KOPT-K1 (cell line): Measurements from ENCODE around the gene TTYH2.
"Not testable (repeated sequence)": the region's sequence is repeated elsewhere in the genome, so short reads cannot be mapped to it uniquely, and the experiment has no call there.

Experiments
- H3K27ac ChIP-seq: fragments of 200-600 bp; sonication (generic); 2 replicates; pipeline ENCODE4 v1.5.1; 2016; ENCODE audit warnings: antibody characterized with exemption, mild to moderate bottlenecking, low read depth, low read length; ENCODE audit not compliant: poor library complexity, severe bottlenecking
- H3K36me3 ChIP-seq: fragments of 200-600 bp; sonication (generic); 2 replicates; pipeline ENCODE4 v1.5.1; 2017; ENCODE audit warnings: antibody characterized with exemption, mild to moderate bottlenecking, low read length, moderate library complexity; ENCODE audit not compliant: insufficient read depth
- H3K9me3 ChIP-seq: fragments of 200-600 bp; sonication (generic); 2 replicates; pipeline ENCODE4 v1.5.1; 2017; ENCODE audit warnings: antibody characterized with exemption, low read length, mild to moderate bottlenecking; ENCODE audit not compliant: insufficient read depth, poor library complexity, severe bottlenecking

Gene TTYH2

DNA sequence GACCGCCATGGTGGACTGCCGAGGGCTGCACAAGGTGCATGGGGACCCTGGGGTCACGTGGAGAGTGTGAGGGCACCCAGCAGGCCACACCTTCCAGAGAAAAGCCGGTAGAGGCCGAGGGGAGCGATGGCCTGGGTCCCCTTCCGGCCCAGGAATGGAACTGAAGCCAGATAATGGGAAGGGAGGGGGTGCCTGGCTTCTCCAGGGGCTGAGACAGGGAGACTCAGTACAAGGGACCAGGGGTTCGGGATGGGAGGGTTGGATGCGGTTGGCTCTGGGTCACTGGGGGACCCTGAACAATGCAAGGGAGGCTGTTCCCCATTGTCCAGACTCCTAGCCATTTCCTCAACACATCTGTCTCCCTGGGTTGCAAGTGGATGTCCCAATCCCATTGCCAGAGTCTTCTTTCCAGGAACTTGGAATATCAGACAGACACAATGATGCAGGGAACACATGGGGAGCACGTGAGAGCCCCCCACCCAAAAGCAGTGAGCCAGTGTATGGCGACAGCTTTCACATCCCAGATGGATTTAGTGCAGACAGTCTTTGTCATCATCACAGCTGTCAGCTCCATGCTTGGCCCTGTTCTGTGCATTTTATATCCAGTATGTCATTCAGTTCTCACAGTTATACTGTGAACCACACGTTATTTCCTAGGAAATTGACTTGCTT is 37.1 kb downstream of the TTYH2 start:
- Histone ChIP-seq H3K27ac (peak overlapping the region; percentile 79), H3K36me3 (no peaks in the 10 kb centered on the region), H3K9me3 (no peaks in the 10 kb centered on the region)

DNA sequence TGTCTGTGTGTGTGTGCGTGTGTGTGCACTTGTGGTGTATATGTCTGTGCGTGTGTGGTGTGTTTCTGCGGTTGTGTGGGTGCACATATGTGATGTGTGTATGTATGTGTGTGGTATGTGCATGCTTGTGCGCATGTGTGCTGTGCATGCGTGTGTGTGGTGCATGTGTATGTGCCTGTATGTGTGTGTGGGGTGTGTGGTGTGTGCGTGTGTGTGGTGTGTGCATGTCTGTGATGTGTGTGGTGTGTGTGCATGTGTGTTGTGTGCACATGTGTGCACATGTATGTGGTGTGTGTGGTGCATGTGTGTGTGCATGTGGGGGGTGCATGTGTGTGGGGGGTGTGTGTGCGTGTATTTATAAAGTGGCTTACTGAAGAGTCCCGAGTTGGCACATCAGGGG is 37.7 kb downstream of the TTYH2 start:
- Histone ChIP-seq H3K36me3 (no peaks in the 10 kb centered on the region), H3K9me3 (no peaks in the 10 kb centered on the region), H3K27ac (no peak overlapping the region)

DNA sequence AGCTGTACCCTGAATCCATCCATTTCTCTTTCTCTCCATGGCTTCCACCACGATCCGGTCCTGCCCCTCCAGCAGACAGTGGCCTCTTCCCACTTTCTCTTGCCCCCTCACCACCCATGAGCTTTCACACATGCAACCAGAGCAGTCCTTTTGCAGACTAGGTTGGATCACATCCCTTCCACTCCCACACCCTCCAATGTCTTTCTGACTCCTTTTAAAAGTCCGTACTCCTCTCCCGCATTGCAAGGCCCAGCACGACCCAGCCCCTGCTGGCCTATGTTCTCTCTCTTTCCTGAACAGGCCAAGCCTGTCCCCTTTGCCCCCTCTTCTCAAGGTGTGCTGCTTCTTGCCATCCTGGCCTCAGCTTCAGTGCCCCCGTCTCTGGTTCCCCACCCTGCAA is 38.2 kb downstream of the TTYH2 start:
- Histone ChIP-seq H3K36me3 (no peaks in the 10 kb centered on the region), H3K9me3 (no peaks in the 10 kb centered on the region)

DNA sequence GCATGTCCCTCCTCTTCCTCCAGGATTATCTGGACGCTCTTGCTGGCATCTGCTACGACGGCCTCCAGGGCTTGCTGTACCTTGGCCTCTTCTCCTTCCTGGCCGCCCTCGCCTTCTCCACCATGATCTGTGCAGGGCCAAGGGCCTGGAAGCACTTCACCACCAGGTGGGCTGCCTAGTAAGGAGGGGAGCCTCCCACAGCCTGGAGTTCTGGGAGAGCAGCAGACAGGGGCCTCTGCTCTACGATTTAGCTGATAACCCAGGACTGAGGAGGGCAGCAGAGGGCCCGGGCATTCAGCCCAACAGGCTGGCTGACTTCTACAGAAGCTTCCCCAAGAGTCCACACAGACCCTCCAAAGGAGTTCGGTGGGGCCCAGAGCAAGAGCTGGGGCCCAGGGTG is 38.8 kb downstream of the TTYH2 start:
- H3K9me3 ChIP-seq: no peaks in the 10 kb centered on the region
- H3K27ac ChIP-seq: no peak overlapping the region
- no peaks in the 10 kb centered on the region for H3K36me3 ChIP-seq

More for the DNA sequence above, 38.2 kb downstream of the TTYH2 start:
- H3K27ac ChIP-seq: no peak overlapping the region

DNA sequence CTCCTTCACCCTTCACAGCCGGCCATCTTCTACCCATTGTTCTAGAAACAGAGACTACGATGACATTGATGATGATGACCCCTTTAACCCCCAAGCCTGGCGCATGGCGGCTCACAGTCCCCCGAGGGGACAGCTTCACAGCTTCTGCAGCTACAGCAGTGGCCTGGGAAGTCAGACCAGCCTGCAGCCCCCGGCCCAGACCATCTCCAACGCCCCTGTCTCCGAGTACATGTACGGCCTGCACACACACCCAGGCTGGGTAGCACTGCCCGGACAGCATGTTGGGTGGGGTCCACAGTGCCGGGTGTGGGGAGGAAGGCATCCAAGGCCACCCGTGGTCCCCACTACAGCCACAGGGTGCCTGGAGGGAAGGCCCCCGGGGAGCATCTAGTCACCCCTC is 39.7 kb downstream of the TTYH2 start:
- Histone ChIP-seq H3K27ac (no peak overlapping the region), H3K36me3 (no peaks in the 10 kb centered on the region)

DNA sequence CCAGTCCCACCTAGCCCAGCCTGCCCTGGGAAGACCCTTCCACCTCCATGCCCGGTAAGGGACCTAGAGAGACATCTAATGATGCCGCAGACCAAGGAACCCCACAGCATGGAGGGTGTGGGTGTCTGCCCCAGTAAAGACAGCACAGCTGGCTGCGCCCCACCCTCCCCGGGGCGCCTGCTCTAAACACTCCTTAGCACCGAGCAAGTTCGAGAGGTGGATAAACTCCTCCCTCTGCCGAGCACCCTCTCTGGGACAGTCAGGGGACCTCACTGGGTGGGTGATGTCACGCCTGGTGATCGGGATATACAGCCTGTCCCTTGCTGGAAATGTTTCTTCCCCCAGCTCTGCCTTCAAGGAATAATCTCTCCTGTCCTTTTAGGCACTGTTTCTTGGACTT is 43.9 kb downstream of the TTYH2 start:
- H3K27ac ChIP-seq: no peak overlapping the region
- no peaks in the 10 kb centered on the region for H3K9me3 ChIP-seq

More for the DNA sequence above, 39.7 kb downstream of the TTYH2 start:
- H3K9me3 ChIP-seq: no peaks in the 10 kb centered on the region

DNA sequence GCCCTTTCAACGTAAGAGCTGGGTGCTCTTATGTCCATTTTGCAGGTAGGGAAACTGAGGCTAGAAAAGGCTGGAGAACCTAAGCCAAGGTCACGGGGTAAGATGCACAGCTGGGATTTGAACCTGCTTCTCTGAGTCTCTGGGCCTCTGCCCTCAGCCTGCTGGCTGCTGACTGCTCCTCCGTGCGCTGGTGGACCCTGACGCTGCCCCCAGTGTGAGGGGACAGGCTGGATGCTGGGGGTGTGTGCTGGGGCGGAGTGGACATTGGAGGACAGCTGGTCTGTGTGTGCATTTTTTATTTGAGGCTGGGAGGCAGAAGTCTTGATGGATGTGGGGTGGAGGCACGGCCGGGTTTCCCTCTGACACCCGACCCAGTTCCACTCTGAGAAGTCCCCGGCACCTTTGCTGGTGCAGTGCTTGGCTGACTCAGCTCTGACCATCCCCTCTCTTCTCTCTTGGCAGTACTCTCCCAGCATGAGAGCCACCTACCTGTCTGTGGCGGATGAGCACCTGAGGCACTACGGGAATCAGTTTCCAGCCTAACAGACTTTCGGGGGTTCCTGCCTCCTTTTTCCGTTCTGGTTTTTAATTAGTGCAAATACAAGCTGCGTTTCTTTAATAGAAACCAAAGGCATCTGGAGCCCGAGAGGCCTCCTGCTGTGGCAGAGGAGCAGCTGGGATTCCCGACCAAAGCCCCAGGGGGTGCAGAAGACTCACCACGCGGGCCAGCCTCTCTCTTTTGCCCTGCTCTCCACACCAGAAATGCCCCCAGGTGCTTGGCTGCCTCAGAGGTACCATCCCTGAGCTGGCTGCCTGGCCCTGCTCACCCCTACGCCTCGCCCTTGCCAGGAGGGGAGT is 46.5 kb downstream of the TTYH2 start:
- Histone ChIP-seq H3K9me3 (no peaks in the 10 kb centered on the region), H3K27ac (no peak overlapping the region)

More for the DNA sequence above, 43.9 kb downstream of the TTYH2 start:
- no peaks in the 10 kb centered on the region for H3K36me3 ChIP-seq

DNA sequence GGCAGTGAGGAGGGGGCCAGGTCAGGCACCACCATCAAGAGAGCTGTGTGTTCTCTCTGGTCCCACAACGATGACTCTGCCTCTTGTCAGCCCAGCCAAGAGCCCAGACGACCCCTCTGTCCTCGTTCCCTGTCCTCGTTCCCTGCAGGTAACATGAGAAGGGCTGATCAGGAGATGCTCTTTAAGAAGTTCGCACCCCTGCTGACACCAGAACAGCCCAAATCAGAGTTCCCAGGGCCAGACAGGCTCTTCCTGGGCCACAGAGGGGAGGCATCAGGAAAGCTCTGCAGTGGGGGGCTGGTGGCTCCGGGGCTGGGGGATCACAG is 47.1 kb downstream of the TTYH2 start:
- Histone ChIP-seq H3K27ac (no peak overlapping the region), H3K36me3 (no peaks in the 10 kb centered on the region), H3K9me3 (no peaks in the 10 kb centered on the region)

More for the DNA sequence above, 46.5 kb downstream of the TTYH2 start:
- no peaks in the 10 kb centered on the region for H3K36me3 ChIP-seq

DNA sequence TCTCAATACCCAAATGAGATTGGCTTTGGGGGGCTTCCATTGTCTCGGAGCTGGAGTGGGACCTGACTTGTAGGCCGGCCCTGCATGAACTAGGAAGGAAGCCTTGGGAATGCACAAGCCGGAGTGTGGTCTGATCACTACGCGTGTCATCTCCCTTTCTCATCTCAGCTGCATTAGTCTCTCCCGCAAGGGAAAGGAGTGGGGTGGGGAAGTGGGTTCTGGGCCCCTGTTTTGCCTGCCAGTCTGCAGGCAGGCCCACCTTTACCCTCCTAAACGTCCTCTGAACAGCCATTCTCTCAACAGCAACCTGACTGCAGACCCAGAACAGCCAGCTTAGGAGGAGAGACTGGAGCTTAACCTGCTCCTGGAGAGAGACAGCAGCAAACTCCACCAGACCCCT is 49.2 kb downstream of the TTYH2 start:
- peaks cover 6% of the 10 kb centered on the region for H3K9me3 ChIP-seq
- H3K36me3 ChIP-seq: no peaks in the 10 kb centered on the region
- no peak overlapping the region for H3K27ac ChIP-seq

DNA sequence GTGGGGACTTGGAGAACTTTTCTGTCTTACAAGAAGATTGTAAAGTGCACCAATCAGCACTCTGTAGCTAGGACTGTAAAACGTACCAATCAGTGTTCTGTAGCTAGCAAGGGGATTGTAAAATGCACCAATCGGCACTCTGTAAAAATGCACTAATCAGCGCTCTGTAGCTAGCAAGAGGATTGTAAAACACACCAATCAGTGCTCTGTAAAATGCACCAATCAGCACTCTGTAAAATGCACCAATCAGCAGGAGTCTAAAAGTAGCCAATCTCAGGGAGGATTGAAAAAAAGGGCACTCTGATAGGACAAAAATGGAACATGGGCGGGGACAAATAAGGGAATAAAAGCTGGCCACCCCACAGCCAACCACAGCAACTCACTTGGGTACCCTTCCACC is 53.7 kb downstream of the TTYH2 start:
- H3K9me3 ChIP-seq, H3K27ac ChIP-seq, H3K36me3 ChIP-seq: not testable (repeated sequence)

DNA sequence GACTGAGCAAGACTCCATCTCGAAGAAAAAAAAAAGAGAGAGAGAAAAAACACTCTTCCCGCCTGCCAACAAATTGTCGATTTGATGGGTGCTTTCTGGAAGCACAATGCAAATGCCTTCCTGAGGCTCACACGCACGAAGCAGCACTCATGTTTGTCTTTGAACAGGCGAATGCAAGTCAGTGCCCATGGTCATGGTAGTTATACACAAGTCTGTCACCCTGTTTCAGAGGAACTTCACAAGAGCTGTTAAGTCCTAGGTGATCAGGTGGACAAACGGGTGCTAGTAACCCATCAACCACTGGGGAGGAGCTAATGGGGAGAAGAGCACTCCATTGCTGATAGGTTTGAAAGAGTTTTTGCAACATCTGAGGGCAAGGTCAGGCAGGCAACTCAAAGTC is 54.2 kb downstream of the TTYH2 start:
- H3K9me3 ChIP-seq: peaks cover 6% of the 10 kb centered on the region
- H3K36me3 ChIP-seq: no peaks in the 10 kb centered on the region
- no peak overlapping the region for H3K27ac ChIP-seq

DNA sequence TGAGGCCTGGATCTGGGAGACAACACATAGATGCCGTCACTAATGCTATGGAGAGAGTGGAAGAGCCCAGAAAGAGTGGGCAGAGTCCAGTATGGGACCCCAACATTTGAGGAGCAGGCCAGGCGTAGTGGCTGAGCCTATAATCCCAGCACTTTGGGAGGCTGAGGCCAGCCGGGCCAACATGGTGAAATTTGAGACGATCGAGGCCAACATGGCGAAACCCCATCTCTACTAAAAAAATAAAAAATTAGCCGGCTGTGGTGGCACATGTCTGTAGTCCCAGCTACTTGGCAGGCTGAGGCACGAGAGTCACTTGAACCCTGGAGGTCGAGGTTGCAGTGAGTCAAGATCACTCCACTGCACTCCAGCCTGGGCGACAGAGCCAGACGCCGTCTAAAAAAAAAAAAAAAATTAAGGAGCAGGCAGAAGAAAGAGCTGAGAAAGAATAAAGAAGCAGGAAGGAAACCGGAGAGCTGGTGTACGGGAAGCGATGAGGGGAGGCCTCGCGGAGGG is 54.7 kb downstream of the TTYH2 start:
- Histone ChIP-seq H3K27ac (no peak overlapping the region), H3K9me3 (peaks cover 6% of the 10 kb centered on the region), H3K36me3 (no peaks in the 10 kb centered on the region)

DNA sequence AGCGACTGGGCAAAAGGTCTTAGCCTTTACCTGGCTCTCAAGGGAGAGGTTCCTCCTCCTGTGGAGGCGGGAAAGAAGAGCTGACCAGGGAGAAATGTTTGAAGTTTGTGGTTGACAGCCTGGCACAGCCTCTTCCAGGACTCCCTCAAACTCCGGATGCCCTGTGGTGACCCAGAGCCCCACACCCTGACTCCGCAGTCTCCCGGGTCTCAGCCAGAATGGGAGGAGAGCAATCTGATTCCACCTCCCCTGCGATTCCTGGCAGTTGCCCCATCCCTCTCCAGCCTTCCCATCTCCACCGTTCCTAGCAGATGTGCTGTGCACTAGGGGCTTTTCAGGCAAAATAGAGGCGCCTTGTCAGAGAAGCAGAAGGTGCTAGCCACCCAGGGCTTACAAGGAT is 55.2 kb downstream of the TTYH2 start:
- H3K9me3 ChIP-seq: peaks cover 6% of the 10 kb centered on the region
- H3K27ac ChIP-seq: no peak overlapping the region
- no peaks in the 10 kb centered on the region for H3K36me3 ChIP-seq

DNA sequence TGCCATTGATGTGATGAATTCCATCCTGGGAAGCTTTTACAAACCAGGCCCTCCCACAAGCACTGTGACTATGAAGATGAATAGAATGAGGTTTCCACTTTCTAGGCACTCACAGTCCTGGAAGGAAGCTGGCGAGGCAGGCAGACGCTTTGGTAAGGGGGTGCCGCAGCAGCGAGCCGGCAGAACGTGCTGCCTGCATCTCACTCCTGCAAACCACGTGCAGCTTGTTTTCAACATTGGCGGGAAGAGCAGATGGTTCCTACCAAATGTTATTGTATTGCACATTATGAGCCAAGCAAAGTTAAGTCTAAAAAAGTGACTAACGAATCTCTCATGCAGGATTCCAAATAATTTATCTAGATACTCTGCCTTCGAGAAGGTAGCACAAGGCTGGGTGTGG is 57.0 kb downstream of the TTYH2 start:
- H3K36me3 ChIP-seq: no peaks in the 10 kb centered on the region
- H3K27ac ChIP-seq: no peak overlapping the region
- peaks cover 6% of the 10 kb centered on the region for H3K9me3 ChIP-seq

DNA sequence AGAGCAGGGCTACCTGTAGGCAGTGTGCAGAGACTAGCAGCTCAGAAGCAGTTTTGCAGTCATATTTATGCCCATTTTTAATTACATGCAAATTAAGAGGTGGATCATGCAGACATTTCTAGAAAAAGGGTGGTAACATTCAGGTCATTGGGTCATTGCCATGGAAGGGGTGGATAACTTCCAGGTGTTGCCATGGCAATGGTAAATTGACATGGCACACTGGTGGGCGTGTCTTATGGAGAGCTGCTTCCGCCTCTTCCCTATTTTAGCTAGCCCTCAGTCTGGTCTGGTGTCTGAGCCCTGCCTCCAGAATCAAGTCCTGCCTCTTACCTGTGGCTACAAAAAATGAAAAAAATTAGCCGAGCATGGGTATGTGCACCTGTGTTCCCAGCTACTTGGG is 57.9 kb downstream of the TTYH2 start:
- no peak overlapping the region for H3K27ac ChIP-seq
- no peaks in the 10 kb centered on the region for H3K36me3 ChIP-seq
- peaks cover 6% of the 10 kb centered on the region for H3K9me3 ChIP-seq
